Fibroblast of lung (primary cell): ENCODE data around the gene CEP43. TPM values are rescaled to one million over a fixed set of nuclear protein-coding genes. Genes with fewer than 3 reads are reported as not detected.

Experiments used
- DNase-seq, 2 donors: peaks; one replicate each; pipeline versions ENCODE4 v3.0.0 to v3.0.0-alpha.2; 2010; ENCODE audit warnings: low read depth in 2 of 2
- H2AFZ ChIP-seq: 2 replicates; pipeline ENCODE4 v1.5.1; 2012; ENCODE audit warnings: low read length, control low read depth, inconsistent platforms
- H3K27ac ChIP-seq: 2 replicates; pipeline ENCODE4 v1.5.1; 2011; ENCODE audit warnings: low read length, control low read depth; ENCODE audit not compliant: insufficient read depth
- H3K27me3 ChIP-seq: 2 replicates; pipeline ENCODE4 v1.5.1; 2011; ENCODE audit warnings: mild to moderate bottlenecking, low read length; ENCODE audit not compliant: control insufficient read depth, insufficient read depth
- H3K36me3 ChIP-seq: 2 replicates; pipeline ENCODE4 v1.5.1; 2011; ENCODE audit warnings: low read length; ENCODE audit not compliant: control insufficient read depth, insufficient read depth
- H3K4me1 ChIP-seq: 2 replicates; pipeline ENCODE4 v1.5.1; 2011; ENCODE audit warnings: low read length; ENCODE audit not compliant: control insufficient read depth, insufficient read depth; ENCODE audit errors: extremely low read depth
- H3K4me2 ChIP-seq: 2 replicates; pipeline ENCODE4 v1.5.1; 2011; ENCODE audit warnings: low read length, control low read depth; ENCODE audit not compliant: insufficient read depth; ENCODE audit errors: extremely low read depth
- H3K4me3 ChIP-seq, 4 experiments: fragments of 200-600 bp in 1 of 4; sonication (generic) in 1 of 4; replicated peaks in 1 of 4; 2 replicates each; pipeline ENCODE4 v1.5.1; 2011 to 2016; ENCODE audit warnings: low read length in 4 of 4, low read depth in 3 of 4, mild to moderate bottlenecking in 3 of 4, control low read depth in 2 of 4, inconsistent platforms in 1 of 4, mixed read lengths in 1 of 4; ENCODE audit not compliant: insufficient read depth in 1 of 4; ENCODE audit errors: control extremely low read depth in 1 of 4
- H3K79me2 ChIP-seq: 2 replicates; pipeline ENCODE4 v1.5.1; 2012; ENCODE audit warnings: mild to moderate bottlenecking, low read length, inconsistent platforms; ENCODE audit not compliant: control insufficient read depth, insufficient read depth
- H3K9ac ChIP-seq: 2 replicates; pipeline ENCODE4 v1.5.1; 2011; ENCODE audit warnings: mild to moderate bottlenecking, low read length, control low read depth; ENCODE audit not compliant: insufficient read depth
- H3K9me3 ChIP-seq: 2 replicates; pipeline ENCODE4 v1.5.1; 2012; ENCODE audit warnings: low read depth, low read length; ENCODE audit not compliant: control insufficient read depth, insufficient read depth
- H4K20me1 ChIP-seq: 2 replicates; pipeline ENCODE4 v1.5.1; 2011; ENCODE audit warnings: low read length; ENCODE audit not compliant: control insufficient read depth, insufficient read depth; ENCODE audit errors: extremely low read depth
- CTCF ChIP-seq, 2 donors: IDR thresholded peaks in 1 of 2; conservative IDR thresholded peaks in 1 of 2; 1 replicate in 1 of 2; 2 replicates in 1 of 2; pipeline ENCODE4 v1.5.1; 2011 to 2012; ENCODE audit warnings: low read length in 2 of 2, control low read depth in 1 of 2, inconsistent platforms in 1 of 2, low read depth in 1 of 2, mild to moderate bottlenecking in 1 of 2
- EZH2 ChIP-seq: IDR thresholded peaks from 2 replicates; pipeline ENCODE4 v1.5.1; 2012; ENCODE audit warnings: low read length, control low read depth, mild to moderate bottlenecking; ENCODE audit errors: missing control alignments
- polyA minus RNA-seq: library from RNA; depleted of rRNA, polyadenylated mRNA; stranded (reverse); fragments of >200 nt; gene quantifications from 2 replicates; pipeline ENCODE4 v1.2.3, GENCODE V29; 2011; ENCODE audit warnings: low replicate concordance
- polyA plus RNA-seq, 2 donors: library from polyadenylated mRNA; depleted of rRNA in 1 of 2; stranded (reverse) in 1 of 2; unstranded in 1 of 2; fragments of >200 nt; gene quantifications; 2 replicates each; pipeline ENCODE4 v1.2.1, GENCODE V29; 2011 to 2012; ENCODE audit warnings: missing spikeins in 1 of 2
- total RNA-seq: library from RNA; depleted of rRNA; stranded (reverse); fragments of >200 nt; gene quantifications from 2 replicates; pipeline ENCODE4 v1.2.1, GENCODE V29; 2014

The CEP43 gene
- total RNA-seq: 18.0 and 26.5 TPM in 2 replicates
- polyA plus RNA-seq: 11.2 and 16.5 TPM in 2 replicates
- 7.5 and 10.6 TPM in 2 replicates for polyA plus RNA-seq (2012)
- polyA minus RNA-seq: 0.27 and 1.4 TPM in 2 replicates

DNA sequence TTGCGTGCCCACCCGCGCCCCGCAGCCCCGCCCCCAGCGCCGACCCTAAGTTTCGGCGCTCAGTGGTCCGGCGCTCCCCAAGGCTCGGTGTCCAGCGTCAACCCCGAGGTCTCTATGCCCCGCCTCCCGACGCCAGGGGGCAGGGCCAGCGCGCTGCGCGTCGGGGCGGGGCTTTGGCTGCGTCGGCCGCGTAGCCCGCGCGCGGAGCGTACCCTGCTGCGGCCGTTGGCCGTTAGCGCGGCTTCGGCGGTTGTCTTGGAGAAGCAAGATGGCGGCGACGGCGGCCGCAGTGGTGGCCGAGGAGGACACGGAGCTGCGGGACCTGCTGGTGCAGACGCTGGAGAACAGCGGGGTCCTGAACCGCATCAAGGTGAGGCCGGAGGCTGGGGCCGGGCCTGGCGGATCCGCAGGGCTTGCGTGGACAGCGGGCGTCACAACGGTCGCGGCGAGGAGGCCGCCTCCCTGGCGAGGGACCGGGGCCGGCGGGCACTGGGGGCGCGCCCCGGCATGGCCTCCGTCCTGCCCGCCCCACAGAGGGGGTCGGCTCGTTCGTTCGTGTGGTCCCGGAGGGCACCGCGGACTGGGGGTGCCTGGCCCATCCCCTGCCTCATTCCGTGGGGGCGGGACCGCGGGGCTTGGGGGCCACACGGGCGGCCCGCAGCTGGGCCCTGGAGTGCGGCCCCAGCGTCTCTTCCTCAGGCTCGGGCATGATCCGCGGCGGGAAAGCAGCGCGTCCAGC, at the start of gene CEP43:
TSS of gene CEP43 (plus strand) at position 253 of the 739 bp plus-strand sequence. CDS start at position 269, 16 bp downstream.
- peaks cover 4% of the 10 kb centered on the region for H3K4me1 ChIP-seq
- H3K9ac ChIP-seq: peak within 1 kb of the TSS; percentile 67
- no peaks in the 10 kb centered on the region for H3K9me3 ChIP-seq
- no peak for TF ChIP-seq CTCF (conservative IDR thresholded peaks at IDR 0.05 in 1 of 2, IDR thresholded peaks at IDR 0.05 in 1 of 2; ENCODE audit: low read depth in 1 of 2, low read length in 2 of 2)
- no peak for TF ChIP-seq EZH2
- peak within 1 kb of the TSS; percentile 85 to 92 (median 86) for H3K4me3 ChIP-seq
- H3K4me2 ChIP-seq: peak within 1 kb of the TSS; percentile 83
- peaks cover 2% of the 10 kb centered on the region for H3K36me3 ChIP-seq
- peak within 1 kb of the TSS; percentile 91 for H2AFZ ChIP-seq
- H3K27me3 ChIP-seq: no peaks in the 10 kb centered on the region
- peak; percentile 90 to 95 for DNase-seq
- H4K20me1 ChIP-seq: no peaks in the 10 kb centered on the region
- H3K27ac ChIP-seq: peak within 1 kb of the TSS; percentile 61
- peaks cover 47% of the 10 kb centered on the region for H3K79me2 ChIP-seq

- no peak overlapping the region for H3K27ac ChIP-seq
- H4K20me1 ChIP-seq: no peaks in the 10 kb centered on the region
- H3K27me3 ChIP-seq: no peaks in the 10 kb centered on the region
- H3K9me3 ChIP-seq: no peaks in the 10 kb centered on the region
- no peaks in the 10 kb centered on the region for H3K79me2 ChIP-seq
- no peaks in the 10 kb centered on the region for H3K4me1 ChIP-seq
- H3K4me2 ChIP-seq: no peak overlapping the region
- no peak overlapping the region for H2AFZ ChIP-seq
- no peak overlapping the region for H3K9ac ChIP-seq
- no peak for DNase-seq
- no peak overlapping the region for H3K4me3 ChIP-seq
- TF ChIP-seq CTCF (conservative IDR thresholded peaks at IDR 0.05 in 1 of 2, IDR thresholded peaks at IDR 0.05 in 1 of 2; ENCODE audit: low read depth in 1 of 2, low read length in 2 of 2) (no peak), EZH2 (no peak)
- H3K36me3 ChIP-seq: no peaks in the 10 kb centered on the region
Measured at GRCh38 chr6:166949528-166950442, 49.4 kb upstream of the CEP43 start.

DNA sequence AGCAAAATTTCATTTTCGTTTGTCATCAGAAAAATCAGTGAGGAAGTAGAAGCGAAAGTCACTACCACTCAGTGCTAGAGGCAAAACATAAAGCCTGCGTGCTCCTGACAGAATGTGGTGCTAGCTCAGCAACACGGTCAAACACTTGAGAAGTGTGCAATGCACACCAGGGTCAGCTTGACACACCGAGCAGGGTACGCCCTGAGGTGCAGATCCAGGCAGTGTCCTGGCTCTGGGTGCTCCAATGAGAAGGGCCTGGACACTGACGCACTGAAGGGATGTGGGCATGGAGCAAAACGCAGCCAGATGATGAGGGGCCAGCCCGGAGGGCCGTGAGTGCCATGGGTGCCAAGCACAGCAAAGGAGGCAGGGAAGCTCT, 48.8 kb upstream of the CEP43 start:
- H4K20me1 ChIP-seq: no peaks in the 10 kb centered on the region
- no peaks in the 10 kb centered on the region for H3K79me2 ChIP-seq
- no peaks in the 10 kb centered on the region for H3K36me3 ChIP-seq
- H3K9ac ChIP-seq: no peak overlapping the region
- no peak overlapping the region for H2AFZ ChIP-seq
- TF ChIP-seq CTCF (conservative IDR thresholded peaks at IDR 0.05 in 1 of 2, IDR thresholded peaks at IDR 0.05 in 1 of 2; ENCODE audit: low read depth in 1 of 2, low read length in 2 of 2): no peak
- no peak for TF ChIP-seq EZH2
- no peak for DNase-seq
- H3K4me3 ChIP-seq: no peak overlapping the region
- no peak overlapping the region for H3K27ac ChIP-seq
- no peaks in the 10 kb centered on the region for H3K4me1 ChIP-seq
- H3K9me3 ChIP-seq: no peaks in the 10 kb centered on the region
- no peak overlapping the region for H3K4me2 ChIP-seq
- no peaks in the 10 kb centered on the region for H3K27me3 ChIP-seq
